Peyer's patch (tissue), 4 donors: ENCODE results near the gene BCL2L11.

Experiments used
- CTCF ChIP-seq, 6 experiments: fragments of 450-650 bp in 4 of 6; fragments of 200-600 bp in 2 of 6; sonication (generic) in 1 of 6; IDR thresholded peaks; one replicate each; pipeline ENCODE4 v1.5.1; 2017 to 2019; ENCODE audit warnings: antibody characterized with exemption in 6 of 6, mild to moderate bottlenecking in 3 of 6, moderate library complexity in 1 of 6
- POLR2A ChIP-seq, 2 donors: fragments of 450-650 bp; IDR thresholded peaks; one replicate each; pipeline ENCODE4 v1.5.1; 2017; ENCODE audit warnings: antibody characterized with exemption in 2 of 2, mild to moderate bottlenecking in 2 of 2, moderate library complexity in 2 of 2

GRCh38 chr2:111171337-111171930 is 50.7 kb downstream of the BCL2L11 start:
- no peak for TF ChIP-seq CTCF (IDR thresholded peaks at IDR 0.05)
- TF ChIP-seq POLR2A (IDR thresholded peaks at IDR 0.05) = no peak
